H7 (cell line): Measurements from ENCODE around the gene TTLL8. TPM values are rescaled to one million over a fixed set of nuclear protein-coding genes. Genes with fewer than 3 reads are reported as not detected.
A peak's percentile ranks its signal among the peaks of the same experiment; 100 is the strongest.

Experiments used
- DNase-seq: peaks from one replicate; pipeline ENCODE4 v3.0.0; 2012
- H3K27me3 ChIP-seq: 2 replicates; pipeline ENCODE4 v1.6.0; 2011; ENCODE audit warnings: mild to moderate bottlenecking, low read length; ENCODE audit not compliant: control insufficient read depth, insufficient read depth
- H3K36me3 ChIP-seq: replicated peaks from 2 replicates; pipeline ENCODE4 v1.5.1; 2011; ENCODE audit warnings: low read length; ENCODE audit not compliant: control insufficient read depth, insufficient read depth
- H3K4me3 ChIP-seq: 2 replicates; pipeline ENCODE4 v1.5.1; 2011; ENCODE audit warnings: low read depth, mild to moderate bottlenecking, control low read depth, low read length, moderate library complexity; ENCODE audit not compliant: insufficient read depth
- total RNA-seq: library from RNA; depleted of rRNA; stranded (reverse); fragments of >200 nt; shearing (Covaris generic); gene quantifications from 2 replicates; pipeline ENCODE4 v1.2.3, GENCODE V29; 2014; rRNA removed

TTLL8 gene
- not detected in 2 replicates for total RNA-seq

- H3K36me3 ChIP-seq, result no peaks in the 10 kb centered on the region
- peaks cover 17% of the 10 kb centered on the region for H3K27me3 ChIP-seq
- H3K4me3 ChIP-seq, result peak within 1 kb of the TSS; percentile 57
- peak; percentile 87 for DNase-seq
Measured at GRCh38 chr22:50058061-50058905, at the start of gene TTLL8. TSS of gene TTLL8 (minus strand) at chr22:50058298.

GRCh38 chr22:50107529-50107928 is 49.4 kb upstream of the TTLL8 start:
- no peak overlapping the region for H3K4me3 ChIP-seq
- no peaks in the 10 kb centered on the region for H3K36me3 ChIP-seq
- H3K27me3 ChIP-seq, result no peaks in the 10 kb centered on the region
- no peak for DNase-seq

GRCh38 chr22:50105208-50106100 is 47.4 kb upstream of the TTLL8 start:
- no peak overlapping the region for H3K4me3 ChIP-seq
- H3K27me3 ChIP-seq, result no peaks in the 10 kb centered on the region
- no peak for DNase-seq
- no peaks in the 10 kb centered on the region for H3K36me3 ChIP-seq

- no peaks in the 10 kb centered on the region for H3K36me3 ChIP-seq
- H3K4me3 ChIP-seq, result no peak overlapping the region
- no peak for DNase-seq
- H3K27me3 ChIP-seq, result no peaks in the 10 kb centered on the region
Measured at GRCh38 chr22:50104141-50104544, 46.0 kb upstream of the TTLL8 start.

- H3K4me3 ChIP-seq, result no peak overlapping the region
- H3K27me3 ChIP-seq, result no peaks in the 10 kb centered on the region
- no peaks in the 10 kb centered on the region for H3K36me3 ChIP-seq
- peak; percentile 61 for DNase-seq
Measured at GRCh38 chr22:50102946-50103345, 44.8 kb upstream of the TTLL8 start.

- no peaks in the 10 kb centered on the region for H3K27me3 ChIP-seq
- no peak for DNase-seq
- H3K36me3 ChIP-seq, result no peaks in the 10 kb centered on the region
Measured at GRCh38 chr22:50101870-50102565, 43.9 kb upstream of the TTLL8 start.

GRCh38 chr22:50098052-50098451 is 40.0 kb upstream of the TTLL8 start:
- no peak for DNase-seq
- no peaks in the 10 kb centered on the region; the same call in 1 of the 2 replicates for H3K27me3 ChIP-seq
- H3K4me3 ChIP-seq, result no peak overlapping the region
- H3K36me3 ChIP-seq, result no peaks in the 10 kb centered on the region

More at GRCh38 chr22:50101870-50102565, 43.9 kb upstream of the TTLL8 start:
- H3K4me3 ChIP-seq, result no peak overlapping the region

GRCh38 chr22:50092342-50092741 is 34.2 kb upstream of the TTLL8 start:
- no peaks in the 10 kb centered on the region; the same call in 1 of the 2 replicates for H3K27me3 ChIP-seq
- H3K4me3 ChIP-seq, result no peak overlapping the region
- no peaks in the 10 kb centered on the region for H3K36me3 ChIP-seq
- DNase-seq, result no peak

- DNase-seq, result no peak
- no peak overlapping the region for H3K4me3 ChIP-seq
- no peaks in the 10 kb centered on the region; the same call in 1 of the 2 replicates for H3K27me3 ChIP-seq
- H3K36me3 ChIP-seq, result no peaks in the 10 kb centered on the region
Measured at GRCh38 chr22:50091092-50091768, 33.1 kb upstream of the TTLL8 start.

GRCh38 chr22:50090412-50090714 is 32.3 kb upstream of the TTLL8 start:
- no peak for DNase-seq
- Histone ChIP-seq H3K27me3 (no peaks in the 10 kb centered on the region; the same call in 1 of the 2 replicates), H3K36me3 (no peaks in the 10 kb centered on the region), H3K4me3 (no peak overlapping the region)

GRCh38 chr22:50089682-50090411 is 31.7 kb upstream of the TTLL8 start, which contains the start of gene MOV10L1:
TSS of gene MOV10L1 (plus strand) at chr22:50090006. CDS start at chr22:50090089, 83 bp downstream.
- H3K36me3 ChIP-seq, result no peaks in the 10 kb centered on the region
- peak; percentile 83 for DNase-seq
- H3K27me3 ChIP-seq, result no peaks in the 10 kb centered on the region; the same call in 1 of the 2 replicates
- no peak within 1 kb of the TSS for H3K4me3 ChIP-seq

GRCh38 chr22:50089231-50089630 is 31.1 kb upstream of the TTLL8 start:
- Histone ChIP-seq H3K27me3 (no peaks in the 10 kb centered on the region; the same call in 1 of the 2 replicates), H3K4me3 (no peak overlapping the region), H3K36me3 (no peaks in the 10 kb centered on the region)
- no peak for DNase-seq

- Histone ChIP-seq H3K36me3 (no peaks in the 10 kb centered on the region), H3K27me3 (no peaks in the 10 kb centered on the region), H3K4me3 (no peak overlapping the region)
- no peak for DNase-seq
Measured at GRCh38 chr22:50088096-50088495, 30.0 kb upstream of the TTLL8 start.
